Peyer's patch (tissue), 4 donors: Measurements from ENCODE around the gene SF3B2. TPM values are rescaled to one million over a fixed set of nuclear protein-coding genes. Genes with fewer than 3 reads are reported as not detected.

Experiments
- DNase-seq, 3 donors: peaks; one replicate each; pipeline ENCODE4 v3.0.0-alpha.2; 2017 to 2019
- H3K27ac ChIP-seq, 4 donors: fragments of 200-600 bp; sonication (generic); one replicate each; pipeline ENCODE4 v1.5.1; 2016 to 2019
- H3K27me3 ChIP-seq, 2 donors: fragments of 200-600 bp; sonication (generic); one replicate each; pipeline ENCODE4 v1.5.1; 2019
- H3K36me3 ChIP-seq, 3 donors: fragments of 200-600 bp; sonication (generic); one replicate each; pipeline ENCODE4 v1.5.1; 2016 to 2019
- H3K4me1 ChIP-seq, 4 donors: fragments of 200-600 bp; sonication (generic); one replicate each; pipeline ENCODE4 v1.5.1; 2016 to 2019
- H3K4me3 ChIP-seq, 4 donors: fragments of 200-600 bp; sonication (generic); 1 replicate in 3 of 4; 2 replicates in 1 of 4; pipeline ENCODE4 v1.5.1; 2016 to 2019; ENCODE audit warnings: mild to moderate bottlenecking in 1 of 4
- H3K9me3 ChIP-seq, 4 donors: fragments of 200-600 bp; sonication (generic); one replicate each; pipeline ENCODE4 v1.5.1; 2016 to 2019; ENCODE audit warnings: mild to moderate bottlenecking in 1 of 4
- CTCF ChIP-seq, 6 experiments: fragments of 450-650 bp in 4 of 6; fragments of 200-600 bp in 2 of 6; sonication (generic) in 1 of 6; IDR thresholded peaks; one replicate each; pipeline ENCODE4 v1.5.1; 2017 to 2019; ENCODE audit warnings: antibody characterized with exemption in 6 of 6, mild to moderate bottlenecking in 3 of 6, moderate library complexity in 1 of 6
- POLR2A ChIP-seq, 2 donors: fragments of 450-650 bp; IDR thresholded peaks; one replicate each; pipeline ENCODE4 v1.5.1; 2017; ENCODE audit warnings: antibody characterized with exemption in 2 of 2, mild to moderate bottlenecking in 2 of 2, moderate library complexity in 2 of 2
- total RNA-seq, 4 donors: library from RNA; depleted of rRNA; stranded (reverse); fragments of >200 nt; gene quantifications; one replicate each; pipeline ENCODE4 v1.1.0, GENCODE V29; 2016

The SF3B2 gene
- total RNA-seq, 4 donors from 2014 or later, result 127 to 340 (median 171) TPM

GRCh38 chr11:66011239-66011784, 40.9 kb upstream of the SF3B2 start:
- Histone ChIP-seq H3K27me3 (peaks cover 0 to 17% of the 10 kb centered on the region in 2 donors), H3K4me1 (peaks cover 0 to 6% (median 1%) of the 10 kb centered on the region in 4 donors), H3K27ac (no peak overlapping the region), H3K36me3 (no peaks in the 10 kb centered on the region), H3K9me3 (no peaks in the 10 kb centered on the region), H3K4me3 (no peak overlapping the region)
- no peak for DNase-seq
- TF ChIP-seq CTCF (IDR thresholded peaks at IDR 0.05) (no peak), POLR2A (IDR thresholded peaks at IDR 0.05) (no peak)

DNA sequence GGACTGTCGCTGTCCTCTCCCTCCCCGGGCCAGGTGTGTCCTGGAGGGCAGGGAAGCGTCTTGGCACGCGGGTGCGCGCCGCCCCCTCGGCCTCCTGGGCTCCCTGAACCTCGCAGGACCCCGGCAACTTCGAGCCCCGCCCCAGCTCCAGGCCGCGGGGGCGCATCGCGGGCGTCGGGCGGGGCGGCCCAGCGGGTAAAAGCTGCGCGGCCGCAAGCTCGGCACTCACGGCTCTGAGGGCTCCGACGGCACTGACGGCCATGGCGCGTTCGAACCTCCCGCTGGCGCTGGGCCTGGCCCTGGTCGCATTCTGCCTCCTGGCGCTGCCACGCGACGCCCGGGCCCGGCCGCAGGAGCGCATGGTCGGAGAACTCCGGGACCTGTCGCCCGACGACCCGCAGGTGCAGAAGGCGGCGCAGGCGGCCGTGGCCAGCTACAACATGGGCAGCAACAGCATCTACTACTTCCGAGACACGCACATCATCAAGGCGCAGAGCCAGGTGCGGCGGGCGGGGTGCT, 40.3 kb upstream of the SF3B2 start, which contains the start of gene CST6:
Gene CST6 (plus strand): TSS at position 224 of the 519 bp plus-strand sequence. CDS start 37 bp downstream, at position 261.
- Histone ChIP-seq H3K4me1 (peaks cover 0 to 6% (median 1%) of the 10 kb centered on the region in 4 donors), H3K27me3 (peaks cover 0 to 17% of the 10 kb centered on the region in 2 donors), H3K36me3 (no peaks in the 10 kb centered on the region), H3K4me3 (peak within 1 kb of the TSS in 1 of 4 donors; percentile 4), H3K27ac (no peak within 1 kb of the TSS), H3K9me3 (no peaks in the 10 kb centered on the region)
- TF ChIP-seq CTCF (IDR thresholded peaks at IDR 0.05) (no peak), POLR2A (IDR thresholded peaks at IDR 0.05) (no peak)
- DNase-seq, result no peak

- H3K9me3 ChIP-seq, result no peaks in the 10 kb centered on the region
- H3K4me1 ChIP-seq, result peaks cover 0 to 6% (median 1%) of the 10 kb centered on the region in 4 donors
- TF ChIP-seq POLR2A (IDR thresholded peaks at IDR 0.05) (no peak), CTCF (IDR thresholded peaks at IDR 0.05) (no peak)
- no peak overlapping the region for H3K27ac ChIP-seq
- peaks cover 0 to 17% of the 10 kb centered on the region in 2 donors for H3K27me3 ChIP-seq
- H3K36me3 ChIP-seq, result no peaks in the 10 kb centered on the region
- no peak overlapping the region for H3K4me3 ChIP-seq
- no peak for DNase-seq
Measured at GRCh38 chr11:66012371-66012945, 39.7 kb upstream of the SF3B2 start.

DNA sequence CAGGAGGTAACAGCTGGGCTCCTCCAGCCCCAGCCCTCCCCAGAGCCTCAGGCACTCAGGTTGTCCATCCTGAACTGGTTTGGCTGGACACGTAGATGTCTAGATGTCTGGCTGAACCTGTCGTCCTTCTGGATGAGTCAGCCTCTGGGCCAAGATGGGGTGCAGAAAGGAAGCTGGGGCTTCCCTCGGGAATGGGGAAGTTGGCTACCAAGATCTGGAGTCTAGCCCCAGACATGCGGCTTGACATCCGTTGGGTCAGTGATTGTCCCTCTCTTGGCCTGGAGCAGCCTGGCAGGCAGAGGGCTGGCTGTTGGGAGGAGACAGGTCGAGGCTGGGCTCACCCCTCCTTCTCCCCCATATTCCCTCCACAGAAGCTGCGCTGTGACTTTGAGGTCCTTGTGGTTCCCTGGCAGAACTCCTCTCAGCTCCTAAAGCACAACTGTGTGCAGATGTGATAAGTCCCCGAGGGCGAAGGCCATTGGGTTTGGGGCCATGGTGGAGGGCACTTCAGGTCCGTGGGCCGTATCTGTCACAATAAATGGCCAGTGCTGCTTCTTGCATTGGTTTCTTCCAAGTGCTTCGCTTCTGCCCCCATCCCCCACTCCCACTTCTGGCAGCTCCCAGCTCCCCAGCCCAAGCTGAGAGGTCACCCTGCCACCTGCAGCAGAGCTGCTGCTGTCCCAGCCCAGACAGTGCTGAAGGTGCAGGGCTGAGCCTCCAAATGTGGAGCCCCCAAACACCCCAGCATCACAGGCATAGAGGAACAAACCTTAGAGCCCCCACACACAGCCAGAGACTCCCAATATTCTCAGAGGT, 39.0 kb upstream of the SF3B2 start:
- no peaks in the 10 kb centered on the region for H3K9me3 ChIP-seq
- DNase-seq, result no peak
- no peak overlapping the region for H3K4me3 ChIP-seq
- H3K27ac ChIP-seq, result no peak overlapping the region
- no peak for TF ChIP-seq CTCF (IDR thresholded peaks at IDR 0.05)
- TF ChIP-seq POLR2A (IDR thresholded peaks at IDR 0.05), result no peak
- peaks cover 0 to 17% of the 10 kb centered on the region in 2 donors for H3K27me3 ChIP-seq
- H3K4me1 ChIP-seq, result peaks cover 0 to 6% (median 1%) of the 10 kb centered on the region in 4 donors
- H3K36me3 ChIP-seq, result no peaks in the 10 kb centered on the region

- Histone ChIP-seq H3K4me3 (no peak overlapping the region), H3K27me3 (peaks cover 0 to 17% of the 10 kb centered on the region in 2 donors), H3K27ac (no peak overlapping the region), H3K9me3 (no peaks in the 10 kb centered on the region), H3K36me3 (no peaks in the 10 kb centered on the region), H3K4me1 (peaks cover 0 to 6% (median 1%) of the 10 kb centered on the region in 4 donors)
- TF ChIP-seq POLR2A (IDR thresholded peaks at IDR 0.05) (no peak), CTCF (IDR thresholded peaks at IDR 0.05) (no peak)
- DNase-seq, result no peak
Measured at GRCh38 chr11:66013762-66014100, 38.4 kb upstream of the SF3B2 start.
